Neural progenitor cell (in vitro differentiated cells): Measurements from ENCODE around the gene NXPE4.

ENCODE experiments used
- EZH2 ChIP-seq: fragments of 200-600 bp; sonication (generic); IDR thresholded peaks from 2 replicates; pipeline ENCODE4 v1.6.1; 2017; ENCODE audit warnings: antibody characterized with exemption, mild to moderate bottlenecking, moderate library complexity
- TF ChIP-seq, protein P1 (sequence below): fragments of 200-600 bp; sonication (generic); IDR thresholded peaks from 2 replicates; pipeline ENCODE4 v1.5.1; 2017; ENCODE audit warnings: antibody characterized with exemption, mild to moderate bottlenecking

GRCh38 chr11:114610550-114610949, 15.0 kb upstream of the NXPE4 start:
- TF ChIP-seq, protein P1, sequence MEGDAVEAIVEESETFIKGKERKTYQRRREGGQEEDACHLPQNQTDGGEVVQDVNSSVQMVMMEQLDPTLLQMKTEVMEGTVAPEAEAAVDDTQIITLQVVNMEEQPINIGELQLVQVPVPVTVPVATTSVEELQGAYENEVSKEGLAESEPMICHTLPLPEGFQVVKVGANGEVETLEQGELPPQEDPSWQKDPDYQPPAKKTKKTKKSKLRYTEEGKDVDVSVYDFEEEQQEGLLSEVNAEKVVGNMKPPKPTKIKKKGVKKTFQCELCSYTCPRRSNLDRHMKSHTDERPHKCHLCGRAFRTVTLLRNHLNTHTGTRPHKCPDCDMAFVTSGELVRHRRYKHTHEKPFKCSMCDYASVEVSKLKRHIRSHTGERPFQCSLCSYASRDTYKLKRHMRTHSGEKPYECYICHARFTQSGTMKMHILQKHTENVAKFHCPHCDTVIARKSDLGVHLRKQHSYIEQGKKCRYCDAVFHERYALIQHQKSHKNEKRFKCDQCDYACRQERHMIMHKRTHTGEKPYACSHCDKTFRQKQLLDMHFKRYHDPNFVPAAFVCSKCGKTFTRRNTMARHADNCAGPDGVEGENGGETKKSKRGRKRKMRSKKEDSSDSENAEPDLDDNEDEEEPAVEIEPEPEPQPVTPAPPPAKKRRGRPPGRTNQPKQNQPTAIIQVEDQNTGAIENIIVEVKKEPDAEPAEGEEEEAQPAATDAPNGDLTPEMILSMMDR = no peak
- TF ChIP-seq EZH2 = no peak
